PC-9 (cell line): ENCODE measurements around the gene GREM1. TPM values are rescaled to one million over a fixed set of nuclear protein-coding genes. Genes with fewer than 3 reads are reported as not detected.

ENCODE experiments used
- BruUV-seq: library from RNA; stranded (reverse); fragments of 400-500 nt; replicated peaks from 2 replicates; lab custom pipeline; 2021; lab: Mats Ljungman, UMichigan
- CTCF ChIA-PET: fragments of 300-600 bp; sonication (Branson Sonifier 250); formaldehyde crosslinking; loops from one replicate; lab custom pipeline; 2022; ENCODE audit warnings: antibody characterized with exemption; lab: Charles Lee
- POLR2A ChIA-PET: fragments of 300-600 bp; sonication (Branson Sonifier 250); formaldehyde crosslinking; loops from one replicate; lab custom pipeline; 2022; ENCODE audit warnings: antibody characterized with exemption; ENCODE audit not compliant: unreplicated experiment; lab: Charles Lee
- DNase-seq, 2 experiments: peaks; one replicate each; pipeline versions ENCODE4 v3.0.0 to v3.0.0-alpha.2; 2015 to 2022; ENCODE audit warnings: mixed read lengths in 1 of 2
- H2AFZ ChIP-seq: fragments of 200-600 bp; sonication (generic); 2 replicates; pipeline ENCODE4 v1.8.1; 2017; ENCODE audit warnings: antibody characterized with exemption
- H3F3A ChIP-seq: fragments of 200-600 bp; sonication (generic); 2 replicates; pipeline ENCODE4 v1.8.1; 2017; ENCODE audit warnings: antibody characterized with exemption, mild to moderate bottlenecking, low read depth; ENCODE audit not compliant: insufficient read depth
- H3K27ac ChIP-seq: fragments of 200-600 bp; sonication (generic); 2 replicates; pipeline ENCODE4 v1.6.1; 2016; ENCODE audit warnings: mixed run types
- H3K27me3 ChIP-seq: fragments of 200-600 bp; sonication (generic); 2 replicates; pipeline ENCODE4 v1.6.1; 2016; ENCODE audit warnings: low read depth, mixed run types; ENCODE audit not compliant: insufficient read depth
- H3K36me3 ChIP-seq: fragments of 200-600 bp; sonication (generic); 2 replicates; pipeline ENCODE4 v1.6.1; 2016; ENCODE audit warnings: low read depth, mixed run types
- H3K4me1 ChIP-seq: fragments of 200-600 bp; sonication (generic); replicated peaks from 2 replicates; pipeline ENCODE4 v1.6.1; 2016; ENCODE audit warnings: mixed run types; ENCODE audit not compliant: insufficient read depth
- H3K4me2 ChIP-seq: fragments of 200-600 bp; sonication (generic); 2 replicates; pipeline ENCODE4 v1.6.1; 2017; ENCODE audit warnings: mixed run types
- H3K4me3 ChIP-seq: fragments of 200-600 bp; sonication (generic); 2 replicates; pipeline ENCODE4 v1.6.1; 2016; ENCODE audit warnings: mixed run types
- H3K79me2 ChIP-seq: fragments of 200-600 bp; sonication (generic); 2 replicates; pipeline ENCODE4 v1.6.1; 2017; ENCODE audit warnings: low read depth, mixed run types
- H3K9me2 ChIP-seq: fragments of 200-600 bp; sonication (generic); 2 replicates; pipeline ENCODE4 v1.8.1; 2017; ENCODE audit warnings: mild to moderate bottlenecking; ENCODE audit not compliant: insufficient read depth
- H3K9me3 ChIP-seq: fragments of 200-600 bp; sonication (generic); 2 replicates; pipeline ENCODE4 v1.8.1; 2016; ENCODE audit warnings: low read depth; ENCODE audit not compliant: insufficient read depth
- H4K20me1 ChIP-seq: fragments of 200-600 bp; sonication (generic); 2 replicates; pipeline ENCODE4 v1.8.1; 2017; ENCODE audit not compliant: insufficient read depth
- EZH2 ChIP-seq: fragments of 200-600 bp; sonication (generic); IDR thresholded peaks from 2 replicates; pipeline ENCODE4 v1.8.0; 2017; ENCODE audit warnings: antibody characterized with exemption, low read depth
- intact Hi-C: fragments of 100-400 bp; cut with micrococcal nuclease; formaldehyde crosslinking; loops from one replicate; pipeline ENCODE4 v1.10.0; 2022; ENCODE audit not compliant: unreplicated experiment
- total RNA-seq: library from RNA; stranded (reverse); gene quantifications from 2 replicates; pipeline ENCODE4 v1.2.3, GENCODE V29; 2021
- TF ChIP-seq, protein P1 (sequence below): fragments of 200-600 bp; sonication (generic); conservative IDR thresholded peaks from 2 replicates; pipeline ENCODE4 v1.6.1; 2017; ENCODE audit warnings: mixed run types, antibody characterized with exemption, mild to moderate bottlenecking, moderate library complexity

The GREM1 gene
- total RNA-seq, 1 experiment from 2014 or later: 0.39 TPM

GRCh38 chr15:32675466-32675865, 42.3 kb upstream of the GREM1 start:
- H3K79me2 ChIP-seq: no peaks in the 10 kb centered on the region
- H3K4me3 ChIP-seq: no peak overlapping the region
- DNase-seq: no peak
- peaks cover 6% of the 10 kb centered on the region for H3K4me1 ChIP-seq
- ChIA-PET CTCF (no interaction called here), POLR2A (no interaction called here)
- H3K27me3 ChIP-seq: no peaks in the 10 kb centered on the region
- BruUV-seq: no TSS peak
- peaks cover 1% of the 10 kb centered on the region; the same call in 1 of the 2 replicates for H3F3A ChIP-seq
- no peaks in the 10 kb centered on the region for H4K20me1 ChIP-seq
- no peak overlapping the region for H2AFZ ChIP-seq
- no peaks in the 10 kb centered on the region for H3K9me3 ChIP-seq
- TF ChIP-seq, protein P1, sequence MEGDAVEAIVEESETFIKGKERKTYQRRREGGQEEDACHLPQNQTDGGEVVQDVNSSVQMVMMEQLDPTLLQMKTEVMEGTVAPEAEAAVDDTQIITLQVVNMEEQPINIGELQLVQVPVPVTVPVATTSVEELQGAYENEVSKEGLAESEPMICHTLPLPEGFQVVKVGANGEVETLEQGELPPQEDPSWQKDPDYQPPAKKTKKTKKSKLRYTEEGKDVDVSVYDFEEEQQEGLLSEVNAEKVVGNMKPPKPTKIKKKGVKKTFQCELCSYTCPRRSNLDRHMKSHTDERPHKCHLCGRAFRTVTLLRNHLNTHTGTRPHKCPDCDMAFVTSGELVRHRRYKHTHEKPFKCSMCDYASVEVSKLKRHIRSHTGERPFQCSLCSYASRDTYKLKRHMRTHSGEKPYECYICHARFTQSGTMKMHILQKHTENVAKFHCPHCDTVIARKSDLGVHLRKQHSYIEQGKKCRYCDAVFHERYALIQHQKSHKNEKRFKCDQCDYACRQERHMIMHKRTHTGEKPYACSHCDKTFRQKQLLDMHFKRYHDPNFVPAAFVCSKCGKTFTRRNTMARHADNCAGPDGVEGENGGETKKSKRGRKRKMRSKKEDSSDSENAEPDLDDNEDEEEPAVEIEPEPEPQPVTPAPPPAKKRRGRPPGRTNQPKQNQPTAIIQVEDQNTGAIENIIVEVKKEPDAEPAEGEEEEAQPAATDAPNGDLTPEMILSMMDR: no peak
- TF ChIP-seq EZH2: no peak
- no peak overlapping the region for H3K4me2 ChIP-seq
- no peak overlapping the region for H3K27ac ChIP-seq
- H3K9me2 ChIP-seq: no peaks in the 10 kb centered on the region; the same call in 1 of the 2 replicates
- H3K36me3 ChIP-seq: no peaks in the 10 kb centered on the region
- intact Hi-C loops: no loop called here

GRCh38 chr15:32676169-32676568, 41.6 kb upstream of the GREM1 start:
- H3K4me2 ChIP-seq: no peak overlapping the region
- no peaks in the 10 kb centered on the region for H4K20me1 ChIP-seq
- POLR2A ChIA-PET: no interaction called here
- H3K27ac ChIP-seq: no peak overlapping the region
- CTCF ChIA-PET: no interaction called here
- no peak overlapping the region for H3K4me3 ChIP-seq
- no peak overlapping the region for H2AFZ ChIP-seq
- DNase-seq: no peak
- H3K9me3 ChIP-seq: no peaks in the 10 kb centered on the region
- H3K4me1 ChIP-seq: no peaks in the 10 kb centered on the region
- TF ChIP-seq, protein P1: no peak
- TF ChIP-seq EZH2: no peak
- no peaks in the 10 kb centered on the region for H3K36me3 ChIP-seq
- H3F3A ChIP-seq: no peaks in the 10 kb centered on the region
- intact Hi-C loops: no loop called here
- H3K27me3 ChIP-seq: no peaks in the 10 kb centered on the region
- BruUV-seq: no TSS peak
- H3K9me2 ChIP-seq: no peaks in the 10 kb centered on the region; the same call in 1 of the 2 replicates
- H3K79me2 ChIP-seq: no peaks in the 10 kb centered on the region

GRCh38 chr15:32677238-32677750, 40.5 kb upstream of the GREM1 start:
- H3K9me3 ChIP-seq: no peaks in the 10 kb centered on the region
- no peak for DNase-seq
- H3K36me3 ChIP-seq: no peaks in the 10 kb centered on the region
- intact Hi-C loops: no loop called here
- H3K9me2 ChIP-seq: no peaks in the 10 kb centered on the region; the same call in 1 of the 2 replicates
- no peak overlapping the region for H3K4me2 ChIP-seq
- peaks cover 4% of the 10 kb centered on the region; the same call in 1 of the 2 replicates for H3K4me1 ChIP-seq
- H2AFZ ChIP-seq: no peak overlapping the region
- POLR2A ChIA-PET: no interaction called here
- CTCF ChIA-PET: no interaction called here
- H3K27ac ChIP-seq: no peak overlapping the region
- TF ChIP-seq, protein P1: no peak
- no peak for TF ChIP-seq EZH2
- H3K4me3 ChIP-seq: no peak overlapping the region
- H4K20me1 ChIP-seq: no peaks in the 10 kb centered on the region
- no peaks in the 10 kb centered on the region for H3K27me3 ChIP-seq
- BruUV-seq: no TSS peak
- H3K79me2 ChIP-seq: no peaks in the 10 kb centered on the region
- no peaks in the 10 kb centered on the region for H3F3A ChIP-seq
